GM12801 (cell line): ENCODE measurements around the gene ABLIM2.

Experiments
- TF ChIP-seq, protein P1 (sequence below): IDR thresholded peaks from one replicate; pipeline ENCODE4 v1.5.1; 2011; ENCODE audit warnings: control low read depth; ENCODE audit not compliant: insufficient read length; ENCODE audit errors: extremely low read depth

ABLIM2 gene

DNA sequence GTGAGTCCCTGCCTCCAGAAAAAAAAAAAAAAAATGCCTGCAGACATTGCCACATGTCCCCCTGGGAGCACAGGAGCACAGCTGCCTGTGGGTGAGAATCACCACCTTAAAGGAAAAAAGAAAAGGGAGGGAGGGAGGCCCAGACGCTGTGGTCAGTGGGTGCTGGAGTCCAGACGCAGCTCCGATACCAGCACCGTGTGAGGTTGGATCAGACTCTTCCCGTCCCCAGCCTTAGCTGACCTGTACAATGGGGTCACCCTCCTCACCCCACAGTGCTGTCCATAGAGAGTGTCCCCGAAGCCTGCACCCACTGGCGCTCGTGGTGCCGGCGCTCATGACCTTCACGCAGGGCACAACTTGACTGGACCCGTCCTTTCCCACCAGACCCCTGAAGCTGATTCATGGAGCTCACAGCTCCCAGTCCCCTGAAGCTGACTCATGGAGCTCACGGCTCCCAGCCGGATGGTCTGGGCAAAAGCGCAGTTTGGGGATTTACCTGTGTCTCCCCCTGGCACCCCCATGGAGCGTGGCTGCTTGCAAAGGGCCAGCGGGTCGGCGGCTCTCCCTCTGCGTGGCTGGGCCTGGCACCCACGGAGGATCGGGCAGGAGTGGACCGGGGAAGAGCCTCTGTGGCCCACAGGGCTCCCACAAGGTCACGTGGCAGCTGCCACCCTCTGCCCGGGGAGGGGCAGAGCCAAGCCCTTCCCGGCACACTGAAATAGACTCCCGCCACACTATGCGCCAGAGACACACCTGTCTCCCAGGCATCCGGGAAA is 31.4 kb downstream of the ABLIM2 start:
- TF ChIP-seq, protein P1, sequence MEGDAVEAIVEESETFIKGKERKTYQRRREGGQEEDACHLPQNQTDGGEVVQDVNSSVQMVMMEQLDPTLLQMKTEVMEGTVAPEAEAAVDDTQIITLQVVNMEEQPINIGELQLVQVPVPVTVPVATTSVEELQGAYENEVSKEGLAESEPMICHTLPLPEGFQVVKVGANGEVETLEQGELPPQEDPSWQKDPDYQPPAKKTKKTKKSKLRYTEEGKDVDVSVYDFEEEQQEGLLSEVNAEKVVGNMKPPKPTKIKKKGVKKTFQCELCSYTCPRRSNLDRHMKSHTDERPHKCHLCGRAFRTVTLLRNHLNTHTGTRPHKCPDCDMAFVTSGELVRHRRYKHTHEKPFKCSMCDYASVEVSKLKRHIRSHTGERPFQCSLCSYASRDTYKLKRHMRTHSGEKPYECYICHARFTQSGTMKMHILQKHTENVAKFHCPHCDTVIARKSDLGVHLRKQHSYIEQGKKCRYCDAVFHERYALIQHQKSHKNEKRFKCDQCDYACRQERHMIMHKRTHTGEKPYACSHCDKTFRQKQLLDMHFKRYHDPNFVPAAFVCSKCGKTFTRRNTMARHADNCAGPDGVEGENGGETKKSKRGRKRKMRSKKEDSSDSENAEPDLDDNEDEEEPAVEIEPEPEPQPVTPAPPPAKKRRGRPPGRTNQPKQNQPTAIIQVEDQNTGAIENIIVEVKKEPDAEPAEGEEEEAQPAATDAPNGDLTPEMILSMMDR: no peak

DNA sequence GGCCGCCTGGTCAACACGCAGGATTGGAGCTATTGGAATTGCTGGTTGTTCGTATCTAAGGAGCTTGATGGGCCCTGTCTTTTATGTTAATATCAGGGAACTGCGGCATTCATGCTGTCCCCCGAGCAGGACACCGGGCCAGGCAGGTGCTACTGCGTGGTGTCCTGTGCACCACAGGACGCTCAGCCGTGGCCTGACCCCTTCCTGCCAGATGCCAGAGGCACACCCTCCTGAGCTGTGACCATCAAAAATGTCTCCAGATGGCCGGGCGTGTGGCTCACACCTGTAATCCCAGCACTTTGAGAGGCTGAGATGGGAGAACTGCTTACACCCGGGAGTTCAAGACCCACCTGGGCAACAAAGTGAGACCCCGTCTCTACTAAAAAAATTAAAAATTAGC is 32.1 kb downstream of the ABLIM2 start:
- TF ChIP-seq, protein P1: no peak

DNA sequence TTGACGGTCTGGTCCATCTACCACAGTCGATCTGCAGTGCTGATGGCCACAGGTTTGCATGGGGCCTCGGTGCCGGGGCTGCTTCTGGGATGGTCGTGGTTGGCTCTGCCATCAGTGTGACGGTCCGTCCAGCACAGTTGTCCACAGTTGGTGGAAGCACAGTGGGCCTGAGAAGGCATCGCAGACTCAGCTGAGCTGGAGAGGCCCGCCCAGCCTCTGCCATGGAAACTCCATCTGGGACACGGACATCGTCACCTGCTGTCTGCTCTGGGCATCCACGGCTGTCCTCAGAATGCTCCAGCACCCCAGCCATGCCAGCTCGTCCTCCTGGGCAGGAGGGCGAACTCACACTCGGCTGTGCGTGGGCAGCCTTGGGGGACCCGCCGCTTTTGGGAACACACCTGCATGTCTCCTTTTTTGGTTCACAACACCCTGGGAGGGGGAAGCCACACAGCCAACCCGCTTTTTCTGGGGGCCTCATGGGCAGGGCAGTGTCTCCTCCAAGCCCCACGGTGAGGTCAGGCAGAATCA is 33.0 kb downstream of the ABLIM2 start:
- TF ChIP-seq, protein P1: no peak

DNA sequence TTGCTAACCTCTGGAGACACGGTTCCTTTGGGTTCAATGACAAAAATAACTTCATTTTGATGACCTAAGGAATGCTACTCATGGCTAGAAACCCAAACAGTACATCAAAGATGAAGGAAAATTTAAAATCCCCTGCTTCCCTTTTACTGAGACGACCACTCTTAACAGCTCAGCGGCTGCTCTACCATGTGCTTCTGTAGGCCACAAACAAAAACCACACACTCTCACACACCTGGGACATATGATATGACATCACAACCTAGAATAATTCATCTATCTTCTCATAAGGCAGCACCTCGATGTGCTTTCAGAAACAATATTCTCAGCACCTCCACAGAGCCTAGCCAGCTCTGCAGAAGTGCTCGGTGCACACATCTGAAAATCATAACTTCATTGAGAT is 34.7 kb downstream of the ABLIM2 start:
- TF ChIP-seq, protein P1: no peak

DNA sequence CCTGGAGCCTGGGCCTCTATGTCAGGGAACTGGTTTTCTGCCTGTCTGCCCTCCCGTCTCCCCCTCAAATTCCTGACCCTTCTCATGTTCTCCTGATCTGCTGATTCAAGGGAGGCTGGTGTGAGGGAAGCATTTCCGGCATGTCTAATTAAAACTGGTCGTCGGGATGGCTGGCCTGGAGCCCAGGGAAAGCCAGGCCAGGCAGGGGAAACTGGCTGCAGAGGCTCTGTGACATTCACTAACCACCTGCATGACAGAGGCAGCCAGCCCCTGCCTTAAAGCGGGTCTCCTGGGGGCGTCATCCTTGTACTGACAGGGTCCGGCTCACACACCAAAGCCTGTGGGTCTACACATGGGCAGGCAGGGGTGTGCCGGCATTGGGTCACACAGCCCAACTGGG is 35.2 kb downstream of the ABLIM2 start:
- TF ChIP-seq, protein P1: no peak

DNA sequence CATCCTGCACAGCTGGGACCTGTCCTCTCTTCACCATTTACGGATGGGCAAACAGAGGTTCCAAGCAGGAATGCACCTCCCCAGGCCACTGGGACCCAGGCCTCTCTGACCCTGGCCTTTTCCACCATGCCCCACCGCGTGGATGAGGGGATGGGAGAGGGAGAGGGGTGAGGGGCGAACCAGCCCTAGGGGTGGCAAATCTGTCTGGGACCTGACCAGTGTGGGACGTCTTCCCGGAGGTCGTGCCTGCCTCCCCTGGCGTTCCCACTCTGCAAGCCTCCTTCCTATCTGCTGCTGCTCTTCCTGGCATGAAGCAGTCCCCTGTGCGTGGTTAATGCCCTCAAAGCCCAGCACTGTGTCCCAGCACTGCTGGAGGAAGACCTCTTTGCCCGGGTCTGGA is 35.9 kb downstream of the ABLIM2 start:
- TF ChIP-seq, protein P1: no peak

DNA sequence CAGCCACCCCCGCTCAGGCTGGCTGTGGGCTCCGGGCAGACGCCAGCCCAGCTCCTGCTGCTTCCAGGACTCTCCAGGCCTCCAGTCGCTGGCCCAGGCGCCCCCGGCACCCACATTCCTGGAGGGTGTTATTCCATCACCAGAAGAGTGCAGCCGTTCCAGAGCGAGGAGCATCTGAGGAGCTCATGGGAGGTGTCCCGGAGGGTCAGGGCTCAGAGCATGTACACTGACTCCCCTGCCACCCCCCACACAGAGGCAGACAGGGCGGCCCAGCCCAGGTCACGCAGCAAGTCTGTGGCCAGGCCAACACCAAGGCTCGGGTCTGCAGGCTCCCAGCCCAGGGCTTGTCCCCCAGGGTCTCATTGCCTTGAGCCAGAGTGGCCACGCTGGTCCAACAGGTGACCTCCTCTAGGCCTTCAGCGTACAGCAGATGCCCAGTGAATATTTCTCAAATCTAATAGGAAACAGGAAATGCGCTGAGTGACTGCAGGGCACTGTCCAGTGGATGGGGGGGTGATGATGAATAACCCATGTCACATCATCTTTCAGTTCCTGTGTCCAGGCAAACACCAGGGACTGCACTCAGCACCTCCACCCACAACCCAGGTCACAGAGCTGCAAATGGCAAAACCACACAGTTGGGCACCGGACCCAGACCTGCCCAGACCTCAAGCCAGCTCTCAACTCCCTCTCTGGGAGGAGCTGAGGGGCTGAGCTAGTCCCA is 37.2 kb downstream of the ABLIM2 start:
- TF ChIP-seq, protein P1: no peak
